GM19240 (cell line): ENCODE data around the gene CD46.

Experiments
- DNase-seq: peaks from one replicate; pipeline ENCODE4 v3.0.0; 2011; ENCODE audit warnings: low spot score; ENCODE audit not compliant: insufficient read length

The CD46 gene

DNA sequence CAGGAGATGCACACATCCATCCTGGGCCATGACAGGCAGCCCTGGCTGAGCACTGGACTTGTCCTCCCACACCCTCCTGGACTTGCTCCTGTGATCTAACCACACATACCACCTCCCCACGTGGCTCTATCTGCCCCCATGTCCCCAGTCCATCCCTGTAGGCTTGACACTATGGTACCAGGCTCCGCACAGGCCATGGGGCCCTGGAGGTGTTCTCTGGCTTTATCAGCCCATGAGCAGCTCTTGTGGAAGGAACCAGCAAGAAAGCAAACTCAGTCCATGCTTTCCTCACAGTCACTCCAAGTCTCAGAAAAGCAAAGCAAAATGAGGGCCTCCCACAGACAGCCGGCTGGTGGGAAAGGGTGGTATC is 61.6 kb downstream of the CD46 start:
- DNase-seq, result no peak

DNA sequence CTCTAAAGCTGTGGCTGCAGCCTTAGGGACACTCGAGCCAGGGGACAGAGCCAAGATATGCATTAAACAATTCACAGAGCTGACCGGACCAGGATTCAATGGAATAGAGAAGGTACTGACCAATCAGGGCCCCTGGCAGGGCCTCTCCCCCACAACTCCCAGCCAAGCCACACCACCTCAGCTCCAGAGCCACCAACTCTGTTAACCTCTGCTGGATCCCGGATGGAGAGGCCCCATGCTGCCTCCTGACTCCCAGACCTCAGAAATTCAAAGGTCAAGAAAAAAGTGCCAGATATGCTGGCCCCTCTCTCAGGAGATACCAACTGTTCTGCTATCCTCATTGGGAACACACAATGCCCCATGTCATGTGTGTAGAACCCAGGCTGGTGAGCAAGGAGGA is 62.1 kb downstream of the CD46 start:
- DNase-seq, result no peak

- no peak for DNase-seq
Measured at GRCh38 chr1:207814469-207814868, 62.6 kb downstream of the CD46 start.

DNA sequence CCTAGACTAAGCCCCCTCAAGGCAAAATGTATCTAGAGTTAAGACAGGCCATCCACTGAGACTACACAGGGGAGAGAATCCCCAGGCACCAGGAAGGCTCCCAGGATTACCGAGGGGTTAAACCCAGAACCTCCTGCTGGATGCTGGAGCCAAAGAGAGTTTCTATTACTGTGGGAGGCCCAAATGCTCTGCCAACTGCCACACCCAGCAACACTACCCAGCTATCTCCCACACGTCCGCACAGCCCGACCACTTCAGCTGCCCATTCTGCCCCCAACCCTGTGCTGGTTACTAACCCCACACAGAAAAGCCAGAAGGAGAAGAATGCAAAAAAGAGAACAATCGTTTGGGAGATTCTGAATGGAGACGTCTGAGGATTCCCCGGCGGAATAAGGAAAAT is 63.6 kb downstream of the CD46 start:
- DNase-seq, result no peak

DNA sequence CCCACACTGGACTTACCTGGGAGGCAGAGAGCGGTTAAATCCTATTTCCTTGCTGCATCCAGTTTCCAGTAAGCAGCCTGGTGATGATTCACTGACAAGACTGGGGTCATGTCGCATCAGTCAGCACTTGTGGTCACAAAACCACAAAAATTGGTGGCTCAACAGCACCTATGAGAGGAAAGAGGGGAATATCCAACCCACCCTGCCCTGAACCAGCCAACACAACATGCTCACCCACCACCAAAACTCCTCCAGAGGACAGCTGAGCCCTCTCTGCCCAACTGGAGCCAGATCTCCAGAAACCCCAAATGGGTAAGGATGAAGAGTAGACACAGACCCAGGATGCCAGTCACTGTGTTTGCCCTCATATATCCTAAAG is 64.0 kb downstream of the CD46 start:
- DNase-seq, result no peak

GRCh38 chr1:207817166-207817565 is 65.3 kb downstream of the CD46 start:
- no peak for DNase-seq

DNA sequence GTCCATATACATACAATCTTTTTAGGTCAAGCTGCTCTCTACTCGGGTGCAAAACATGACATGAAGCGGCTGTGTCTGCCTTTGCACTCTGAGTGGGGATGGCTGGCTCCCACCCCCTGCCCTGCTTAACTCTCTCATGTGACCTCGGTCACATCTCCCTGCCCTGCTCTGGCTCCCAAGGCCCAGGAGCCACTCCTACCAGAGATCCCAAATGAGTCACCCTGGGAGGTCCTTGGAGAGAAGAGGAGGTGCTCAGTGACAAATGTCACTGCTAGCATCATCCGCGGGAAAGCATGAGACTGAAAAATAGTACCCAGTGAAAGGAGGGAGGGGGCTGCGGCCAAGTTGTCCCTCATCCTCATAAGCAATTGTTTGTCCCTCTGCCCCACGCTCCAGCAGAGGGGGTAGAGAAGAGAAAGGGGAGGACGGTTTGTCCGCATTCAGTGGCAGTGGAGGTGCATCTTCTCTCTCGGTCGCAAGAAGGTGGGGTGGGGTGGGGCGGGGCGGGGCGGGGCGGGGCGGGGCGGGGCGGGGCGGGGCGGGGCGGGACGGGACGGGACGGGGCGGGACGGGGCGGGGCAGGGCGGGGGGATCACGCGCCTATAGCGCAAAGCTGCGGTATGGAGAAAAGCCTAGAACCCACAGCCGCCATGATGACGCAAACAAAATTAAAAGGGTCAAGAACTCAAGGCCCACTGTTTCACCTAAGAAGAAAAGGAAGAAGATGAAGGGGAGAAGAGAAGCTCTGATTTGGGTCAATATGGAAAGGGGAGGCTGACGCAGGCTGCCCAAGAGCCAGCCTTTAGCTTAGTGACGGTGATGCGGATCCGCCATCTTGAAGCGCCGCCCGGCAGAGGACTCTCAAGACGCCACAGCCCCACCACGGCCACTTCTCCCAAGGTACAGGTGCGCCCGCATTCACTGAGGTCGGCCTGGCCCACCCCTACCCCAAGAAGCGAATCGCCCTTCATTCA is 66.2 kb downstream of the CD46 start:
- DNase-seq, result no peak

GRCh38 chr1:207818971-207819451 is 67.2 kb downstream of the CD46 start:
- DNase-seq, result no peak

- DNase-seq, result no peak
Measured at GRCh38 chr1:207820568-207821463, 69.0 kb downstream of the CD46 start.

GRCh38 chr1:207821464-207822045 is 69.7 kb downstream of the CD46 start:
- DNase-seq, result no peak

- peak; percentile 83 for DNase-seq
Measured at GRCh38 chr1:207822124-207822601, 70.3 kb downstream of the CD46 start.

GRCh38 chr1:207822602-207823451 is 71.0 kb downstream of the CD46 start:
- peak; percentile 96 for DNase-seq

DNA sequence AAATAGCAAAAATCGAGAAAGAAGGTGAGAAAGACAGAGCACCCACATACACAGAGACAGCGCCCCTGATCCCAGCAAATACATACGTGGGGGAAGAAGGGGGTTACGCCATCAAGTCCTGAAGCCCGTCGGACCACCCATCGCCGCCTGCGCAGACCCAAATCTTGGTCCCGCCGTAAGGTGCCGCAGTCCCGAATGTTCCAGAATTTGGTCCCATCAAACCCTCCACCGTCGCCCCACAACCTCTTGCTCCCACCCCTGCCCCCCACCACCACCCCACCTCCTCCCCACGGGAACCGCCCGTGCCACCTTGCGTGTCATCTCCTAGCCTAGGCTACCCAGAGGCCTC is 71.7 kb downstream of the CD46 start:
- DNase-seq, result no peak

DNA sequence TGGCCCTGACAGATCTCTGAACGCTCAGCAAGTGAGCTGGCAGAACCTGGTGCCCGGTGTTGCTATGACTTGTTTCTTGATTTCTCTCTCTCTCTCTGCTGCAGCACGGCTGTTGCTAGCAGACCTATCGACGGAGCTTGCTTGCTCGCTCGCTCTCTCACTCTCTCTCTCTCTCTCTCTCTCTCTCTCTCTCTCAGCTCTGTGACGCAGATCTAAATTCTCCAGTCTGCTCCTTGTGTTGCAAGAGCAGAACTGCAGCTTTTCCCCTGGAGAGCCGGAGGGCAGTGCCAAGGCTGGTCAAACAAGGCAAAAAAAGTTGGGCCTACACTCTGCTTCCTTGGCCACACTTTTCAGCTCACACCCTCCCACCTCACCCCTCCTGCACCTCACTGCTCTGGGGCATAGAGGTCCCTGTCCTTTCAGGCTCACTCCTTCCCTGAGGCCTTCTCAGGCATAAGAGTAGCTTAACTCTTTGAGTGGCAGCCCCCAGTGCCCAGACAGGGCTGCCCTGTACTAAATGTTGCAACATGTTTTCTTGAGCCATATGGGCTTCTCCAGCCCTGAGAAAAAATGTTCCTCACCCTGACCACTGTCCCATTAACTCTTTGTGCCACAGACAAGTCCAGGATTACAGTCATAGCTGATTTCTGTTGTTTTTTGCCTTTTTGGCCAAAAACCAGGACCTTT is 72.2 kb downstream of the CD46 start:
- no peak for DNase-seq

GRCh38 chr1:207824691-207825408 is 73.0 kb downstream of the CD46 start:
- DNase-seq, result no peak

DNA sequence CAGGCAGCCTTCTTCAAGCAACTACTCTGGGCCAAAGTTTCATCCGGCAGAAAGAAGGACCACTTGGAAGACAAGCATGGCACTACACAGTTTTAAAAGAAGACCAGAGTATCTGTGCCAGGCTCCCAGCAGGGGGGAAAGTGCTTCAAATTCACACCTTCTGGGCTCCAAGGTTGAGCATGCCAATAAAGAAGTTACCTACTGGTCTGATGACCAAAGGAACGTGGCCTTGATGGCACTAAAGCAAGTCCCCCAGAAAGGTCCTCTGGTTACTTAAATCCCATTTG is 73.5 kb downstream of the CD46 start:
- DNase-seq, result no peak

- peak; percentile 53 for DNase-seq
Measured at GRCh38 chr1:207825719-207826556, 74.1 kb downstream of the CD46 start.

- no peak for DNase-seq
Measured at GRCh38 chr1:207826557-207827487, 75.0 kb downstream of the CD46 start.
